Liver (tissue), 3 donors: Measurements from ENCODE around the gene CRHR1.

Experiments used
- ATF3 ChIP-seq: IDR thresholded peaks from 2 replicates; pipeline ENCODE4 v1.6.1; 2016; ENCODE audit warnings: antibody characterized with exemption
- EGR1 ChIP-seq, 2 donors: IDR thresholded peaks; 2 replicates each; pipeline ENCODE4 v1.6.1; 2016 to 2018; ENCODE audit warnings: antibody characterized with exemption in 2 of 2, low read depth in 2 of 2
- TAF1 ChIP-seq: conservative IDR thresholded peaks from 2 replicates; pipeline ENCODE4 v1.6.1; 2016; ENCODE audit warnings: antibody characterized with exemption, mild to moderate bottlenecking
- TF ChIP-seq, protein P1 (sequence below): fragments of 150-350 bp; IDR thresholded peaks from 2 replicates; pipeline ENCODE4 v1.5.1; 2017; ENCODE audit warnings: improper control_type of control experiment, low read depth, low read length; ENCODE audit not compliant: missing input control
- donor health status: healthy.
- donor health status: healthy.

DNA sequence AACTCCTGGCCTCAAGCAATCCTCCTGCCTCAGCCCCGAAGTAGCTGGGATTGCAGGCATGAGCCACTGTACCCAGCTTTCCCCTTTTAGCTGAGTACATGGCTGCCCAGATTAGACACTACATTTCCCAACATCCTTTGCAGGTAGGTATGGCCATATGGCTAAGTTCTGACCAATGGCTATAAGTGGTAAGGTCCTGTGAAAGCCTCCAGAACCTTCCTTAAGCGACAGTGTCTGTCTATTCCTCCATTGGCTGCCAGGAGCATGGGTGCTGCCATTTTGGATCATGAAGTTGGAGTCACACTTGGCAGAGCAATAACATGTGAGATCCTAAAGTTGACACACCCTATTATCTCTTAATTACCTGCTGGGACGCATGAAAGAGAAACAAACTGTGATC, 24.4 kb upstream of the CRHR1 start:
- TF ChIP-seq, protein P1, sequence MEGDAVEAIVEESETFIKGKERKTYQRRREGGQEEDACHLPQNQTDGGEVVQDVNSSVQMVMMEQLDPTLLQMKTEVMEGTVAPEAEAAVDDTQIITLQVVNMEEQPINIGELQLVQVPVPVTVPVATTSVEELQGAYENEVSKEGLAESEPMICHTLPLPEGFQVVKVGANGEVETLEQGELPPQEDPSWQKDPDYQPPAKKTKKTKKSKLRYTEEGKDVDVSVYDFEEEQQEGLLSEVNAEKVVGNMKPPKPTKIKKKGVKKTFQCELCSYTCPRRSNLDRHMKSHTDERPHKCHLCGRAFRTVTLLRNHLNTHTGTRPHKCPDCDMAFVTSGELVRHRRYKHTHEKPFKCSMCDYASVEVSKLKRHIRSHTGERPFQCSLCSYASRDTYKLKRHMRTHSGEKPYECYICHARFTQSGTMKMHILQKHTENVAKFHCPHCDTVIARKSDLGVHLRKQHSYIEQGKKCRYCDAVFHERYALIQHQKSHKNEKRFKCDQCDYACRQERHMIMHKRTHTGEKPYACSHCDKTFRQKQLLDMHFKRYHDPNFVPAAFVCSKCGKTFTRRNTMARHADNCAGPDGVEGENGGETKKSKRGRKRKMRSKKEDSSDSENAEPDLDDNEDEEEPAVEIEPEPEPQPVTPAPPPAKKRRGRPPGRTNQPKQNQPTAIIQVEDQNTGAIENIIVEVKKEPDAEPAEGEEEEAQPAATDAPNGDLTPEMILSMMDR: no peak
- TF ChIP-seq EGR1 (IDR thresholded peaks at IDR 0.05; ENCODE audit: low read depth in 2 of 2) (no peak), ATF3 (no peak), TAF1 (no peak)
